Dermis lymphatic vessel endothelial cell (primary cell): ENCODE results near the gene CDH11. TPM values are rescaled to one million over a fixed set of nuclear protein-coding genes. Genes with fewer than 3 reads are reported as not detected.

Experiments used
- total RNA-seq: library from RNA; depleted of rRNA; stranded (reverse); fragments of >200 nt; gene quantifications from 2 replicates; pipeline ENCODE4 v1.2.1, GENCODE V29; 2014

CDH11 gene, protein sequence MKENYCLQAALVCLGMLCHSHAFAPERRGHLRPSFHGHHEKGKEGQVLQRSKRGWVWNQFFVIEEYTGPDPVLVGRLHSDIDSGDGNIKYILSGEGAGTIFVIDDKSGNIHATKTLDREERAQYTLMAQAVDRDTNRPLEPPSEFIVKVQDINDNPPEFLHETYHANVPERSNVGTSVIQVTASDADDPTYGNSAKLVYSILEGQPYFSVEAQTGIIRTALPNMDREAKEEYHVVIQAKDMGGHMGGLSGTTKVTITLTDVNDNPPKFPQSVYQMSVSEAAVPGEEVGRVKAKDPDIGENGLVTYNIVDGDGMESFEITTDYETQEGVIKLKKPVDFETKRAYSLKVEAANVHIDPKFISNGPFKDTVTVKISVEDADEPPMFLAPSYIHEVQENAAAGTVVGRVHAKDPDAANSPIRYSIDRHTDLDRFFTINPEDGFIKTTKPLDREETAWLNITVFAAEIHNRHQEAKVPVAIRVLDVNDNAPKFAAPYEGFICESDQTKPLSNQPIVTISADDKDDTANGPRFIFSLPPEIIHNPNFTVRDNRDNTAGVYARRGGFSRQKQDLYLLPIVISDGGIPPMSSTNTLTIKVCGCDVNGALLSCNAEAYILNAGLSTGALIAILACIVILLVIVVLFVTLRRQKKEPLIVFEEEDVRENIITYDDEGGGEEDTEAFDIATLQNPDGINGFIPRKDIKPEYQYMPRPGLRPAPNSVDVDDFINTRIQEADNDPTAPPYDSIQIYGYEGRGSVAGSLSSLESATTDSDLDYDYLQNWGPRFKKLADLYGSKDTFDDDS
- 1.5 and 2.8 TPM in 2 replicates for total RNA-seq

DNA sequence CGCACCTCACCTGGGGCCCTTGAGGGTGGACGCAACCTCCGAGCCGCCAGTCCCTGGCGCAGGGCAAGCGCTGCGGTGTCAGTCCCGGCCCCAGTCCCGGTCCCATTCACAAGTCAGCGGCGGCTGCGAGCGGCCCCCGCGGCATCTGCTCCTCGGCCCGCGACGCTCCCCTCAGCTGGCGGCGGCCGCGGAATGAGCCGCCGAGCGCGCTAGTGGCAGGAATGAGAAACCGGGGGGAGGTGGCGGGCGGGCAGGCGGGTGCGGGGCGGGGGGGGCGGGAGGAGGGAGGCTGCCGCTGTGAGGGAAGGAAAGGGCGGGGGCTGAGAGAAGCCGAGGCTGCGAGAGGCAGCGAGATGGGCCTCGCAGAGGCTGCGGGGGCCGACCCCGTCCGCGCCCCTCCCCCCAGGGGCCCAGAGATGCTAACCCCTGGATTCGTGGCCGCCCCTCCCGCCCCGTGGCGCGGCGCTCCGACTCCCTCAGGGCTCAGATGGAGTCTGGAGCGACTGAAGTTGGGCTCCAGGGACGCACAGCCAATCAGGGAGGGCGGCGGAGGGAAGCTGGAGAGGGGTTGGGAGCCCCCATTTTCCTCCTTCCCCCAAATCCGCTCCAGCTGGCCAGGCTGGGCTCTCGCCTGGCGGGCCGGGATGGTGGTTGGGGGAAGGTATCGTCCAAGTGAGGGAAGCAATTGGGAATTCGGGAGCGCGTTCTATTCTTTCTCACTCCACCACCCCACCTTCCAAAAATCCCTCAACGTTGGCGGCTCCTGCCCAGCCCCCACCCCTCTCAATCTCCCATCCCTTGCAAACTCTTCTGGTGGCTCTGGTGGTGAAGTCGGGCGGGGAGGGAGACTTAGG is at the start of gene CDH11:
Gene CDH11 (minus strand): TSS at position 194 of the 854 bp plus-strand sequence. CDS start 117,194 bp downstream, outside the sequence.

